Activated CD4-positive, alpha-beta T cell treated with anti-CD3 and anti-CD28 coated beads, Interleukin-2, amount 10 ng/mL, durations not matched to agents 7 days and 5 days (primary cell): Measurements from ENCODE around the gene RIPK1. TPM values are rescaled to one million over a fixed set of nuclear protein-coding genes. Genes with fewer than 3 reads are reported as not detected.
"Not testable (repeated sequence)": the region's sequence is repeated elsewhere in the genome, so short reads cannot be mapped to it uniquely, and the experiment has no call there.

Experiments used
- CTCF ChIA-PET: fragments of 350-600 bp; sonication (Branson Sonifier 250); formaldehyde crosslinking; loops from one replicate; lab custom pipeline; 2021; ENCODE audit warnings: antibody characterized with exemption; lab: Charles Lee
- POLR2A ChIA-PET: fragments of 350-600 bp; sonication (Branson Sonifier 250); formaldehyde crosslinking; loops from one replicate; lab custom pipeline; 2021; ENCODE audit warnings: antibody characterized with exemption; lab: Charles Lee
- DNase-seq: peaks from one replicate; pipeline ENCODE4 v3.0.0-alpha.2; 2020
- H3K27ac Mint-ChIP-seq: one replicate; pipeline ENCODE4 v1.8.0; 2021; ENCODE audit warnings: mild to moderate bottlenecking, moderate library complexity, mixed read lengths
- H3K27me3 Mint-ChIP-seq: one replicate; pipeline ENCODE4 v1.8.0; 2021; ENCODE audit warnings: mixed read lengths
- H3K36me3 Mint-ChIP-seq: one replicate; pipeline ENCODE4 v1.8.0; 2021; ENCODE audit warnings: low read depth, mixed read lengths
- H3K4me1 Mint-ChIP-seq: one replicate; pipeline ENCODE4 v1.8.0; 2021; ENCODE audit warnings: mixed read lengths
- H3K4me3 Mint-ChIP-seq: one replicate; pipeline ENCODE4 v1.8.0; 2021; ENCODE audit warnings: mild to moderate bottlenecking, moderate library complexity, mixed read lengths
- H3K9me3 Mint-ChIP-seq: one replicate; pipeline ENCODE4 v1.8.0; 2021; ENCODE audit warnings: mixed read lengths
- total RNA-seq, 2 experiments: library from RNA; stranded (reverse); gene quantifications; one replicate each; pipeline ENCODE4 v1.2.3, GENCODE V29; 2021

The RIPK1 gene
- total RNA-seq, 2 experiments from 2014 or later = 35.8 to 38.9 TPM

DNA sequence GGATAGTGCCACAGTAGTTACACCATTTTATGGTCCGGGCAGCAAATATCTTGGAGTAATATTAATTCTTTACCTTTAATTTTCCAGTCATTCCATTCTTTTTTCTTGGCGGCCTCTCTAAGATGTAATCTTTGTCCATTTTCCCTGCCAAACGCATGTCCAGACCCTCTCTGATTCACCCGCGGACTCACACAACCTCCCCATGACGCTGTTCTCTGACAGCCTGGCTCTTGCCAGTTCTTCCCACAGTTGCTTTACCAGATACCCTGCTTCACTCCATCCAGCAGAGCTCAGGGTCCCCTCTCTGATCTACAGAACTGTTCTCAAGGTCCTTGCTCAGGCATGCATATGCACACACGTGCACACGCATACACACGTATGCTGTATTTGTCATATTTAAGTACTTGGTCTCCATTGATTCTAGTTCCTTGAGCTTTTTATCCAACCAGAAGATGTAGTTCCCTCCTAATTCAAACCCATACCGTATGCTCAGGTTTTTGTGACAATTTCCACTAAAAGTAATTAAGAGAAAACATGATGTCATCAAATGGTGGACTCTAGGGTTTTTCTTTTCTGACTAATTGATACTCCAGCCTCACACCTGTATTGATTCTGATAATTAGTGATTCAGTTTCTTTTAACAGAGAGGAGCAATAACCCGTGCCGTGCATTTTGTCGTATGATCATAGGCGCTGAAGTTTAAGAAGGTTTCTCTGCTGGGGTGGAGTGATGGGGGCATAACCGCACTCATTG is 60.2 kb downstream of the RIPK1 start:
- CTCF ChIA-PET = interaction anchor here (0.9 to 3.8 kb wide), 2 partner anchors 25 to 123 kb away, joined by 3 to 17 read pairs; no protein-coding TSS in a partner anchor
- POLR2A ChIA-PET = no interaction called here
- DNase-seq = no peak
- Mint-ChIP-seq H3K36me3 (no peaks in the 10 kb centered on the region), H3K4me1 (peaks cover 4% of the 10 kb centered on the region), H3K27ac (no peak overlapping the region), H3K9me3 (no peaks in the 10 kb centered on the region), H3K27me3 (no peaks in the 10 kb centered on the region), H3K4me3 (no peak overlapping the region)

DNA sequence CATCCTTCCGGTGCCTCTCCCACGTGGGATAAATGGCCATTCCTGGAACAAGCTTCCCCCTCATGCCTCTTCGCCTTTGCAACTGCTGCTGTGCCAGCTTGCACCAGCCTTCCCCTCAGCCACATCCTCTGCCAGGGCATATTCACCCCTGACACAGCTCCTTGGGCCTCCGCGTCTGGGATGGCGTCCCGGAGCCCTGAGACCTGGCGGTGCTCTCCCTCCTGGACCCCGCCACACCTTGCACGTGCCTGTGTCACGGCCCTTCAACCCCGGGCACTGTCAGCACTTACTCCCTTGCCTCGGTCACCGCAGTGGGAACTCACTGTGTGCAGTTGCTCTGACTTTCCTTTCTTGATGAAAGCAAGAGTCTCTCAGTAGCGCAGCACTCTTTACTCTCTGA is 63.4 kb downstream of the RIPK1 start:
- Mint-ChIP-seq H3K27me3 (no peaks in the 10 kb centered on the region), H3K27ac (no peak overlapping the region), H3K4me1 (no peaks in the 10 kb centered on the region), H3K4me3 (no peak overlapping the region), H3K9me3 (no peaks in the 10 kb centered on the region), H3K36me3 (no peaks in the 10 kb centered on the region)
- ChIA-PET CTCF (no interaction called here), POLR2A (no interaction called here)
- DNase-seq = no peak

DNA sequence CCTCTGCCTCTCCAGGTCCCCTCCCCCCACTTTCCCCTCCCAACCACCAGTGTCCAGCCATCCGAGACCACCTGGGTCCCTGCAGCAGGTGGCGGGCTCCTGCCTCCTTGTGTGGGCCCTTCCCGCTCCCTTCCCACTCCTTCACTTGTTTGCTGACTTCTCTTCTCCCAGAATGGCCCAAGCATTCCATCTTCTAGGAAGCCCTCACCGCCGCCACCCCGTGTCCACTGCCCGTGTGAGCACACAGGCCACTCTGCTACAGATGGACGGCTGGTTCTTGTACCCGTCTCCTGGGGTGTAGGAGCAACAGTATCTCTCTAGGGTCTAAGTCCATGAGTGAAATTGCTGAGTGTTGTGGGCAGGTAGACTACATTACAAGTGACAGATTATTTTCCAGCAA is 65.2 kb downstream of the RIPK1 start:
- CTCF ChIA-PET = no interaction called here
- Mint-ChIP-seq H3K36me3 (peaks cover 4% of the 10 kb centered on the region), H3K27me3 (no peaks in the 10 kb centered on the region), H3K4me3 (no peak overlapping the region), H3K9me3 (no peaks in the 10 kb centered on the region), H3K27ac (no peak overlapping the region), H3K4me1 (no peaks in the 10 kb centered on the region)
- POLR2A ChIA-PET = no interaction called here
- DNase-seq = no peak

DNA sequence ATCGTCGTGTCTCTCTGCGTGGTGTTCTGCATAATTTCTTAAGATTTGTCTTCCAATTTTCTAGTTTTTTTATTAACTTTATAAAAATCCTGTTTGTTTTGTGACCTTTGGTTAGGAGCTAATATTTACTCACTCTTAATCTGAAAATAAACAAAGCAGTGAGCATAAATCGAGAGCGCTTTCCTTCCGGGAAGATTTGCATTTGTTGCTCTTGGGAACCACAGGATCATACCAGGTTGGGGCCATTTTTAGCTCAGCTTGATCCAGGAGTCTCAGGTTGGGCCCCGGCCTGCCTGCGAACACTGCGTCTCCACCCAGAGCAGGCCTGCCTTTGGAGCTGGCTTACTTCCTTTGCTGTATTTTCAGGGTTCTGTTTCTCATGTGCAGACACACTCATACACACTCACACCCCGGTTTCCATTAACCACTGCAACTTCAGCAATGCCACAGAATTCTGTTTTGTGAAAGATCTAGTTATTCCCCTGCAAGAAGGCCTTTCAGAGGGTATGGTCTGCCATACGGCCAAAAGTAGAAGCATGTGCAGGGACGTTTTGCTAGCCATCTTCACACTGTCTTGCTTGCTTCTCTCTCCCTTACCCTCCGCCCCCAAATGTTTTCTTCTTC is 67.5 kb downstream of the RIPK1 start:
- ChIA-PET CTCF (no interaction called here), POLR2A (no interaction called here)
- H3K27me3 Mint-ChIP-seq = no peaks in the 10 kb centered on the region
- H3K9me3 Mint-ChIP-seq = no peaks in the 10 kb centered on the region
- peaks cover 4% of the 10 kb centered on the region for H3K36me3 Mint-ChIP-seq
- H3K4me1 Mint-ChIP-seq = peaks cover 7% of the 10 kb centered on the region
- no peak overlapping the region for H3K27ac Mint-ChIP-seq
- DNase-seq = no peak
- H3K4me3 Mint-ChIP-seq = no peak overlapping the region

DNA sequence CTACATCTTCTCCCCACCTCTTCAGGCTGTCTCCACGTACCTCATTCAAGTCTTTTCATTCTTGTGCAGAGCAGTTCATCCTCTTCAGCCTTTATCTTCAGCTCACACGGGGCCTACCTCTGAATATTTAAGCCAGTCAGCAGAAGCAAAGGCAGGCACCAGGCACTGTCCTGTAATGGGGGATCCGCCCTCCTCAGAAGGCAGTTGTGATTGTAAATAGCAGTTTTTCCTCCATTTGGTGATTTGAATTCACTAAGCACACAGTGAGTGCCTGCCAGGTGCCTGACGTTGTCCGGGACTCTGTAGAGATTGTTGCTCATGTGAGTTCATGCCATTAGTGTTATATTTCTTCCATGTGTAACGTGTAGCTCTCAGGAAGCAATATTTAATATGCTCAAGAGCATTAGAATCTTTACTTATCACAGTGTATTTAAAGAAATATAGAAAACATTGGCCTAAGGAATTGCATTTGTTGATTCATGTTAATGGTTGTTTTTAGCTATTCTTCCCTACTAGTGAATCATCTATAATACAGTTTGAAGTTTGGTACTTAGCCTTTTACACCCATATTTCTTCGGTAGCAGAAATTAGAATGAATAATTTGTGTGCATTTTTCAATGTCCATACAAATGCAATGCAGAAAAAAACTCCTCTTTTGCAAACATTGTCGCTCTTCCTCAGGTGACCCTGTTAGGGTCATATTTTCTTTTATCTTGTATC is 68.2 kb downstream of the RIPK1 start:
- ChIA-PET CTCF (no interaction called here), POLR2A (no interaction called here)
- Mint-ChIP-seq H3K27me3 (no peaks in the 10 kb centered on the region), H3K4me1 (peaks cover 7% of the 10 kb centered on the region), H3K36me3 (peaks cover 6% of the 10 kb centered on the region), H3K9me3 (no peaks in the 10 kb centered on the region), H3K4me3 (no peak overlapping the region), H3K27ac (no peak overlapping the region)
- DNase-seq = no peak

DNA sequence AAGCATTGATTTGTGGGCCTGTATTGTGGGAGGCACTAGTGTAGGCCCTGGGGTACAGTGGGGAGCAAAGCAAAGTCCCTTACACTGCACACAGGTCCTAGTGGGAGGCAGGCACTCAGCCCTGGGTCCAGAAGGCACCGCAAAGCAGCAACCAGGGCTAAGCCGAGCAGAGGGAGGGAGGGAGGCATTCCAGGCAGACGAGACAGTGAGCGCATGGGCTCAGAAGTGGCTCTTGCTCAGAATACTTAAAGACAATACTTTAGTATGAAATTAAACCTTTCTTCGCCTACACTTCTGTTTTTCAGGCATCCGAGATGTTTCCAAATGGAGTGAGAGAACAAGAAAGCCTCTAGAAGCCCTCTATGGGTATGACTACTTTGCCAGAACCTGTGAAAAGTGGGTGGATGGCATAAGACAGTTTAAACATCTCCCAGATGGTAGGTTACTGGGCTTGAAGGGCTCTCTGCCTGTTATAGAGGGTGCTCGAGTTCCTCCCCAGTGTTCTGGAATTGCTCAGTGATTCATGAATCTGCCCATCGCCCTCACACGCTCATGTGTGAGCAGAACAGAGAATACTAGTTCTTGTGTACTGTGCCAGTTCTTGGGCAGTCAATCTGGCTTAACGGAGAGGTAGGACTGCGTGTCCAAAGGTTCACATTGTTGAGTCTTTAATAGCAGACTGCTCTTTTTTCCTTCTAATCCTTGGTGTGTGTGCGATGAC is 68.9 kb downstream of the RIPK1 start:
- POLR2A ChIA-PET = no interaction called here
- no peak overlapping the region for H3K4me3 Mint-ChIP-seq

DNA sequence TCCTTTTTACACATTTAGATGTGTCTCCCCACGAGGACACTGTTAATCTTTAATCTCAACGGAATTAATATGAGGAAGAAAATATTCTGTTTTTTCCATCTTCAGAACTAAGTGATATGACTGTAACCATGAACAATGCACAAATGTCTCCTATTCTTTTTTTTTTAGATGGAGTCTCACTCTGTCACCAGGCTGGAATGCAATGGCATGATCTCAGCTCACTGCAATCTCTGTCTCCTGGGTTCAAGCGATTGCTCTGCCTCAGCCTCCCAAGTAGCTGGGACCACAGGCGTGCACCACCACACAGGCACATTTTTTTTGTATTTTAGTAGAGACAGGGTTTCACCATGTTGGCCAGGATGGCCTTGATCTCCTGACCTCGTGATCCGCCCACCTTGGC is 69.6 kb downstream of the RIPK1 start:
- H3K27ac Mint-ChIP-seq, POLR2A ChIA-PET, H3K27me3 Mint-ChIP-seq, CTCF ChIA-PET, H3K9me3 Mint-ChIP-seq, DNase-seq, H3K36me3 Mint-ChIP-seq, H3K4me3 Mint-ChIP-seq, H3K4me1 Mint-ChIP-seq: not testable (repeated sequence)

More for the DNA sequence above, 68.9 kb downstream of the RIPK1 start:
- peaks cover 7% of the 10 kb centered on the region for H3K4me1 Mint-ChIP-seq
- peaks cover 6% of the 10 kb centered on the region for H3K36me3 Mint-ChIP-seq
- no peak for DNase-seq
- H3K27me3 Mint-ChIP-seq = no peaks in the 10 kb centered on the region
- no peaks in the 10 kb centered on the region for H3K9me3 Mint-ChIP-seq
- CTCF ChIA-PET = no interaction called here
- no peak overlapping the region for H3K27ac Mint-ChIP-seq

DNA sequence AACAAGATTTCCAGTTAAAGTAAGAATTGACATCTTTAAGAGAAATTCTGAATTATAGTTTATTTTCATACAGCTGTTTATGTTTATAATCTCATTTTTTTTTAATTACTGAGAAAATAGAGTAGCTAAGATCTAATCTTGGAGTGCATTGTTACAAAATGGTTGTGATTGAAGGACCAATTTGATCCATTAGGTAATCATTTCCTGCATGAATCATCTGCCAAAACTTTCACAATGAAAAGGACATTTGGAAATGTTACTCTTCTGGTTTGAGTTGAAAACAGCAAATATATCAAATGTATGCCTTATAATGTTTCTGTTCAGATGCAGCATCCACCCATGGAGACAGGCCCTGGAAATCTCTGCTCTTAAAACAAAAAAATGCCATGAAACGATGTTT is 70.0 kb downstream of the RIPK1 start:
- no peaks in the 10 kb centered on the region for H3K9me3 Mint-ChIP-seq
- CTCF ChIA-PET = interaction anchor here (1.5 kb wide), 1 partner anchor 39 kb away, joined by 3 read pairs; no protein-coding TSS in a partner anchor

DNA sequence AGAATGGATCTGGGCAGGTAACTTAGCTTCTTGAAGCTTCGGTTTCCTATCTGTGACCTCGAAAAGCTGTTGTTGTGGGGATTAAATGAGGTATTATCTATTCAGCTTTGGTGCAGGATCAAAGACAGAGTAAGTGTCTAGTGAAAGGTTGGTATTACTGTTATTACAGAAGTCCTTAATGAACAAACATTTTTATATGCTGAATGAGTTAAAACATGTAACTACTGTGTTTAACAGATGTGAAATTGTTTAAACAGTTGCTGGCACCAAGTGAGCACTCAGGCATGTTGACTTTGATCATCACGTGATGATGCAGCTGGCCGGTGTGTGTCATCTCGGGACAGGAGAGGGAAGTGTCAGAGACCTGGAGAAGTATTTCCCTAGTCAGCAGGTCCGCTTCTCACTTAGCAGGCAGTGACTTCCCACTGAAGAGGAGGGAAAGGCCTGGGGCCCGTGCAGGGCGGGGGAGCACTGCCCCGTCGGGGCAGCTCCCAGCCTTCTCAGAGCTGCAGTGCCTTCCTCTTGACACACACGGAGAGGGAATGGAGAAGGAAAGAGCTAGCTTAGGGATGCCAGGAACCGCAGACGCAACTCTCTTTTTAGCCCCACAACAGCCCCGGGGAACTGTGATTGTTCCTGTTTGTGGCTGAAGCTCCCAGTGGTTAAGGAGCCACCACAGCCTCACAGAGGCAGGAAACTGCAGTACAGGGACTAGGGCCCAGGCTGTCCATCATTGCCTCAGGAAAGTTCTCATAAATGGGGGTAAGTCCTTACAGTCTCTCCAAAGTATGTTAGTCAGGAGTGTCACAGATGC is 71.0 kb downstream of the RIPK1 start:
- CTCF ChIA-PET = interaction anchor here (0.9 to 1.5 kb wide), 5 partner anchors 9 to 38 kb away, joined by 3 to 7 read pairs (median 5); partner anchors contain the start of gene TUBB2A
- no peak for DNase-seq
- no peaks in the 10 kb centered on the region for H3K9me3 Mint-ChIP-seq
- peaks cover 7% of the 10 kb centered on the region for H3K4me1 Mint-ChIP-seq
- H3K4me3 Mint-ChIP-seq = no peak overlapping the region
- H3K27me3 Mint-ChIP-seq = no peaks in the 10 kb centered on the region
- no peak overlapping the region for H3K27ac Mint-ChIP-seq
- H3K36me3 Mint-ChIP-seq = peaks cover 6% of the 10 kb centered on the region
- POLR2A ChIA-PET = no interaction called here

More for the DNA sequence above, 70.0 kb downstream of the RIPK1 start:
- Mint-ChIP-seq H3K27me3 (no peaks in the 10 kb centered on the region), H3K36me3 (peaks cover 6% of the 10 kb centered on the region), H3K27ac (no peak overlapping the region), H3K4me3 (no peak overlapping the region), H3K4me1 (peaks cover 7% of the 10 kb centered on the region)
- POLR2A ChIA-PET = no interaction called here
- no peak for DNase-seq

DNA sequence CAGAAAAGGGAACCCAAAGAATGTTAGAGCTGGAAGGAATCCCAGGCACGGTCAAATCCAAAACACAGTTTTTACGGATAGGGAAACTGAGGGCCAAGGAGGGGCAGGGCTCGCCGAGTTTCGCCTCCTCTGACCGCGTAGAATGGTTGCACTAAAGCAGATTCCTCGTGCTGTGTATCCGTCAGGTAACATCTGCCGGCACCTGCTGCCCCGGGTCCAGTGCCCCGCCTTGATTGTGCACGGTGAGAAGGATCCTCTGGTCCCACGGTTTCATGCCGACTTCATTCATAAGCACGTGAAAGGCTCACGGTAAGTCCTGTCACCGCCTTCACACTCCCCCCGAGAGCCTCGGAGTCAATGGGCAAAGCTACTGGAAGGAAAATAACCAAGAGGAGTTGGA is 71.9 kb downstream of the RIPK1 start:
- Mint-ChIP-seq H3K27me3 (no peaks in the 10 kb centered on the region), H3K4me1 (peaks cover 13% of the 10 kb centered on the region), H3K27ac (no peak overlapping the region), H3K4me3 (no peak overlapping the region), H3K36me3 (peaks cover 7% of the 10 kb centered on the region), H3K9me3 (no peaks in the 10 kb centered on the region)
- ChIA-PET CTCF (interaction anchor here (0.9 to 1.5 kb wide), 4 partner anchors 9 to 18 kb away, joined by 3 to 7 read pairs (median 5); partner anchors contain the start of gene TUBB2A), POLR2A (no interaction called here)
- no peak for DNase-seq

DNA sequence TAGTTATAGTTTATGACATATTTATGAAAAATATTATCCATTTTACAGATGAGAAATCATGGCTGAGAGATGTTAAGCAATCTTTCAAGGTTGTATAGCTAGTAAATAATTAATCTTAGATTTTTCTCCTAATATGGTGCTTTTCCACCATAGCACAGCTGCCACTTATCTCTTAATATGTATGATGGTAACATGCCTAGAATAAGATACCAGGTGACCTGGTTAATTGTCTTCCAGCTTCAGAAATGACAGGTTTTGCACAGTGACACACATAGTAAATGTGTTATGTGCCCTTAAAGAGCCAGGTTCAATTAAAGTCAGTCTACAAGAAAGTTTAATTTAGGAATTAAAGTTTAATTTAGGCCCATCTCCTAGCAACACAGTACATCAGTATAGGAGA is 74.2 kb downstream of the RIPK1 start:
- no peak overlapping the region for H3K27ac Mint-ChIP-seq
- peaks cover 8% of the 10 kb centered on the region for H3K36me3 Mint-ChIP-seq
- ChIA-PET CTCF (interaction anchor here (1.1 kb wide), 1 partner anchor 42 kb away, joined by 3 read pairs; no protein-coding TSS in a partner anchor), POLR2A (no interaction called here)
- peaks cover 15% of the 10 kb centered on the region for H3K4me1 Mint-ChIP-seq
- DNase-seq = no peak
- no peaks in the 10 kb centered on the region for H3K27me3 Mint-ChIP-seq
- H3K4me3 Mint-ChIP-seq = no peak overlapping the region
- H3K9me3 Mint-ChIP-seq = no peaks in the 10 kb centered on the region

DNA sequence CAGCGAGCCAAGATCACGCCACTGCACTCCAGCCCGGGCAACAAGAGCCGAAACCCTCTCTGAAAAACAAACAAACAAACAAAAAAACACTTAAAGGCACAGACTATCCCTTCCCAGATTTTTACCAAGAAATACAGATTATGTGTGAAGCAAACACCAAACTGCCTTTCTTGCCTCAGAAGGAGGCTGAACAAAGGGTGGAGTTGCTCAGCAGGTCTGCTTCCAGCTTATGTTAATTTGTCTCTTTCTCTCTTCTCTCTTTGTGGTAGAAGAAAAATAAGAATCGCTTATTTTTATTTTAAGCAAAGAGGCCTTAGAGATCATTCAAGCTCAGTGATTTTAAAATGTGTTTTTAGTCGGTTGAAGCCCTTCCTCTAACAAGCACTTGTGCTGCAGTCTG is 74.9 kb downstream of the RIPK1 start:
- Mint-ChIP-seq H3K27me3 (no peaks in the 10 kb centered on the region), H3K9me3 (no peaks in the 10 kb centered on the region), H3K36me3 (peaks cover 8% of the 10 kb centered on the region), H3K4me3 (no peak overlapping the region), H3K27ac (no peak overlapping the region), H3K4me1 (peaks cover 15% of the 10 kb centered on the region)
- DNase-seq = no peak
- CTCF ChIA-PET = interaction anchor here (1.1 kb wide), 1 partner anchor 41 kb away, joined by 3 read pairs; no protein-coding TSS in a partner anchor
- POLR2A ChIA-PET = interaction anchor here (0.6 kb wide), 1 partner anchor 9 kb away, joined by 7 read pairs; no protein-coding TSS in a partner anchor
